ENCODE results near the gene DNAJB4.

DNA sequence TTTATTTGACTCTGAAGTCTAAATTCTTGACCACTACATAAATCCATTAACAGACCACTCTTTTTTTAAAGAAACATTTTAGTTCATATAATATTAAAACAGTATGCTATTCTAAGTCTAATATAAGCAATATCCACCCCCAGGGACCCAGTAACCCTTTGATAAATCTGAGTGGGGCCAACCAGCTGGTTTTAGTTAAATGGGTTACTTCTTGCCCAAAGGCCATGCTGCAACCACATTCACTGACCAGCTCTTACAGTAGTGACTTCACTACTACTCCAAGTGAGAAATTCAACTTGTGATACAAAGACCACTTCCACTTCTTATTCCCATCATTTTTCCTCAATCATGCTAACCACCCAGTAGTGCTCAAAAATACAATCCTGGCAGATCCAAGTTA, 46.3 kb upstream of the DNAJB4 start:
- no peak for TF ChIP-seq CTCF (IDR thresholded peaks at IDR 0.05; ENCODE audit: poor library complexity)
- no peak for TF ChIP-seq EZH2 (IDR thresholded peaks at IDR 0.05; ENCODE audit: borderline replicate concordance)
